C4-2B (cell line): Measurements from ENCODE around the gene ALX4.

Experiments used
- H3K27ac ChIP-seq: fragments of 450-650 bp; 2 replicates; pipeline ENCODE4 v1.5.1; 2017
- ZFX ChIP-seq: fragments of 450-650 bp; IDR thresholded peaks from 2 replicates; pipeline ENCODE4 v1.6.1; 2017
- TF ChIP-seq, protein P1 (sequence below): fragments of 450-650 bp; conservative IDR thresholded peaks from 2 replicates; pipeline ENCODE4 v1.5.1; 2017; ENCODE audit warnings: mild to moderate bottlenecking

Gene ALX4

DNA sequence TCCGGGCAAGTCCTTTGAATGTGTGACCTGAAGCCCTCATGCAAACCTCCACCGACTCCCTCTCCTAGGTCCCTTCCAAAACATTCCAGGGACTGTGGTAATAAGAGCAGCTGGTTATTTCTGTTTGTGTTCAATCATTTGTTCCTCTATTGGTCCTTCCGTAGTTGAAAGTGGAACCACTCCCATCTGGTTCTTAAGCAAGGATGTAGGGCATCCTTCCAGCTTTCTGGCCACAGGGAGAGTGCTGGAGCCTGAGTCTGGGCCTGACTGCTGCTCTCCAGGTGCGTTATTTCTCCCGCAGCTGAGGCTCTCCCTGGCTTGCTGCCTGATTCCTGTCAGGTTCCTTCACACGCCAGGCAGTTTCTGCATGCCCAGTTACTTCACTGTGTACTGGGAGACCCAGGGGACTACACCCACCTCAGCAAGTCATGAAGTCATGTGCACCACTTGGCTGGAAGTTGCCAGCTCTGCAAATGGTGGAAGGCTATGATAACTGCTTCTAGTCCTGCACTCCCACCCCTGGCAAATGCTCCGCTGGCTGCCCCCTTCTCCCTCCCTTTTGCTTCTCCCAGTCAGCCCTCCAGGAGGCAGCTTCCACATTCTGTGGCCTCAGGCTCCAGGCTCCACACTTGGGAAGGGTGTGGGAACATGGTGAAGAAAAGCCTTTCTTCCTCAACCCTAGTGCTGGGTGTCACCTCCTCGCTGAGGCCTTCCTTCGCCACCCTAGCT lies 4.0 kb upstream of the ALX4 start:
- TF ChIP-seq, protein P1, sequence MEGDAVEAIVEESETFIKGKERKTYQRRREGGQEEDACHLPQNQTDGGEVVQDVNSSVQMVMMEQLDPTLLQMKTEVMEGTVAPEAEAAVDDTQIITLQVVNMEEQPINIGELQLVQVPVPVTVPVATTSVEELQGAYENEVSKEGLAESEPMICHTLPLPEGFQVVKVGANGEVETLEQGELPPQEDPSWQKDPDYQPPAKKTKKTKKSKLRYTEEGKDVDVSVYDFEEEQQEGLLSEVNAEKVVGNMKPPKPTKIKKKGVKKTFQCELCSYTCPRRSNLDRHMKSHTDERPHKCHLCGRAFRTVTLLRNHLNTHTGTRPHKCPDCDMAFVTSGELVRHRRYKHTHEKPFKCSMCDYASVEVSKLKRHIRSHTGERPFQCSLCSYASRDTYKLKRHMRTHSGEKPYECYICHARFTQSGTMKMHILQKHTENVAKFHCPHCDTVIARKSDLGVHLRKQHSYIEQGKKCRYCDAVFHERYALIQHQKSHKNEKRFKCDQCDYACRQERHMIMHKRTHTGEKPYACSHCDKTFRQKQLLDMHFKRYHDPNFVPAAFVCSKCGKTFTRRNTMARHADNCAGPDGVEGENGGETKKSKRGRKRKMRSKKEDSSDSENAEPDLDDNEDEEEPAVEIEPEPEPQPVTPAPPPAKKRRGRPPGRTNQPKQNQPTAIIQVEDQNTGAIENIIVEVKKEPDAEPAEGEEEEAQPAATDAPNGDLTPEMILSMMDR = no peak
- no peak for TF ChIP-seq ZFX

DNA sequence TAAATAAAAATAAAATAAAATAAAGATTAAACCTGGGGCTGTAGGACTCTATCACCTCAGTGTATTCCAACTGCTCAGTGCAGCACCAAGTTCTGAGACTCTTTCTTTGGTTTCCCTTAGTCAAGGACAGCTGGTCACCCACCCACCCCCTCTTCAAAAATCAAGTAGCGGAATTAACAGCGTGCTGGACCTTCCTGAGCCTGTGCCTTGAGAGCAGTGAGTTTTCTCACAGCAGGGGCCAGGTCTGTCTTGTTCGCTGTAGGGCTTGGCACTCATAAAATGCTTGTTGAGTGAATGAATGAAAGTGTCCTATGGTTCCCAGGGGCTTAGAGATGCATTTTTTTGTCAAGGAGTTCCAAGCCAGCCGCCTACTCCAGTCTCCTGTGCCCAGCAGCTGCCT lies 2.9 kb upstream of the ALX4 start:
- no peak for TF ChIP-seq ZFX
- TF ChIP-seq, protein P1 = no peak
- H3K27ac ChIP-seq = no peak overlapping the region

More for the DNA sequence above, 4.0 kb upstream of the ALX4 start:
- no peak overlapping the region for H3K27ac ChIP-seq

- no peak overlapping the region for H3K27ac ChIP-seq
- TF ChIP-seq, protein P1 = no peak
- TF ChIP-seq ZFX = no peak
These were observed 1.7 kb upstream of the ALX4 start for GRCh38 chr11:44311339-44312261.

- no peak for TF ChIP-seq ZFX
- TF ChIP-seq, protein P1 = no peak
These were observed 729 bp upstream of the ALX4 start for GRCh38 chr11:44310463-44311272.

GRCh38 chr11:44310206-44310462 lies 195 bp upstream of the ALX4 start:
- H3K27ac ChIP-seq = peak overlapping the region; percentile 49; the same call in 1 of the 2 replicates
- TF ChIP-seq, protein P1 = no peak
- TF ChIP-seq ZFX = no peak

More at GRCh38 chr11:44310463-44311272, 729 bp upstream of the ALX4 start:
- H3K27ac ChIP-seq = no peak overlapping the region

GRCh38 chr11:44308923-44309477 lies 939 bp downstream of the ALX4 start:
- H3K27ac ChIP-seq = peak overlapping the region; percentile 49
- TF ChIP-seq, protein P1 = no peak
- TF ChIP-seq ZFX = no peak
